Omental fat pad (tissue), 4 donors: ENCODE measurements around the gene DOCK4. TPM values are rescaled to one million over a fixed set of nuclear protein-coding genes. Genes with fewer than 3 reads are reported as not detected.

Experiments used
- ATAC-seq: fragments of 150-250 bp; one replicate; pipeline ENCODE4 v1.9.1; 2016; ENCODE audit warnings: mild to moderate bottlenecking, moderate library complexity; ENCODE audit not compliant: low FRiP score
- DNase-seq: peaks from one replicate; pipeline ENCODE4 v3.0.0-alpha.2; 2019; ENCODE audit warnings: low spot score
- CTCF ChIP-seq, 3 donors: fragments of 450-650 bp; IDR thresholded peaks; one replicate each; pipeline ENCODE4 v1.5.1; 2016 to 2017; ENCODE audit warnings: antibody characterized with exemption in 3 of 3, mild to moderate bottlenecking in 3 of 3, moderate library complexity in 2 of 3
- total RNA-seq, 4 donors: library from RNA; depleted of rRNA; stranded (reverse); fragments of >200 nt; gene quantifications; one replicate each; pipeline ENCODE4 v1.1.0, GENCODE V29; 2016

Gene DOCK4
- total RNA-seq, 4 donors from 2014 or later = 47.5 to 86.9 (median 59.7) TPM

DNA sequence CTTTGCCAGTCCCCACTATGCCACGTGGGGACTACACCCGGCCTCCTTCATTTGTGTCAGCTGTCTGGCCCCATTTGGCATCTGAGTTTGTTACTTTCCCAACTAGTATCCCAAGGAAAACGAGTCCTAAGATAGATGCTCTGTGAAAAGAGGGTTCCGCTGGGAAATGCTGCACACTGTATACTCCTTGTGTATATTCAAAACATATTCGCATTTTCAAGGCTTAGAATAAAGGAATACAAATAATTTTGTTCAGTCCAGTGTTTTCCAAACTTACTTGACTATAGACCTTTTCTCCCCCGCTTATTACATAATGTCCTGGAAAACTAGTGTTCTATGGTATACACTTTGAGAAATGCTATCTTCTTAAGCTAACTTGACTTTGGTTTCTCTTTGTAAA lies 476.1 kb downstream of the DOCK4 start:
- ATAC-seq (no peak), DNase-seq (no peak)
- no peak for TF ChIP-seq CTCF (IDR thresholded peaks at IDR 0.05)

DNA sequence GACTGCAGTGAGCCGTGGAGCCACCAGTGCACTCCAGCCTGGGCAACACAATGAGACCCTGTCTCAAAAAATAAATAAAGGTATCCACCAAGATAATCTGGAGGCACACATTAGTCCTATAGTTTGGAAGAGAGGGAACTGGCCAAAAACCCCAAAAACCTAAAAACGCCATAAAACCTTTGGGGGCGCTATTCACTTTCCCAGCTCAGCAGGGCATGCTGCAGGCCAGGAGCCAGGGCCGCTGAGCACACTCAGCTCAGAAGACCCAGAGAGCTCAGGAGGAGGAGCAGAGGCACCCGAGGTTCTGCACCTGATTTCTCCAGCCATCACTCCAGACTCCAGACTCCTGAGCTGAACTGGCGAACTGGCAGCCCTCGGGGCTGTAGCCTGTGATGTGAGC lies 476.7 kb downstream of the DOCK4 start:
- DNase-seq = no peak
- no peak for ATAC-seq
- no peak for TF ChIP-seq CTCF (IDR thresholded peaks at IDR 0.05)

GRCh38 chr7:111728635-111728995 lies 477.6 kb downstream of the DOCK4 start:
- no peak for TF ChIP-seq CTCF (IDR thresholded peaks at IDR 0.05)
- DNase-seq (no peak), ATAC-seq (no peak)

- no peak for DNase-seq
- no peak for ATAC-seq
- no peak for TF ChIP-seq CTCF (IDR thresholded peaks at IDR 0.05)
Measured at GRCh38 chr7:111727905-111728634, 478.1 kb downstream of the DOCK4 start.

- ATAC-seq = no peak
- no peak for TF ChIP-seq CTCF (IDR thresholded peaks at IDR 0.05)
- DNase-seq = no peak
Measured at GRCh38 chr7:111718886-111719285, 487.3 kb downstream of the DOCK4 start.

DNA sequence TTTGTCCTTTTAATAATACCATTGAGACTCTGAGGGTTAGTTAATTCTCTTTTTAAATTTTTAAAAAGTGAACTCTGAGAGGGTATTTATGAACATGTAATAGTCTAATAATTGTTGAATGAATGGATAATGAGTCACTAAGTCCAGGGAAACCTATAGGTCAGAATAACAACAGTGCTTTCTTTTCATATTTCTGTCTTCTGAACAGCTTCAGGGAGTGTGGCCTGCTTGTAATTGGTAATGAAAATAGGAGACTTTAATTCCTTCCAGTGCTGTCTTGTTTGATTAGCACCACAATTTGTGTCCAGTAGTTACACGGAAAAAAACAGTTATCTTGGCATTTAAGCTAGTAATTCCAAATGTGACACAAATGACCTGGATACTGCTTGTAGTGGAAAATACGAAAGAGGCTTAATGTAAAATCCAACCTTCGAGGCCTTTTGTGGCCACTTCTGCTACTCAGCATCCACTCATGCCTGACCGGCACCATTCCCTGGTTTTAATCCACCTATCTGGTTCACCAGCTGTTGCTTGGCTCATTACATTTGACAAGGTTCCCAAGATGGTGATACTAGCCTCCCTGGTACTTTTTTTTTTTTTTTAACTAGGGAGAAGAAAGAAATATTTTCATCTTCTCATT lies 494.7 kb downstream of the DOCK4 start:
- no peak for ATAC-seq
- DNase-seq = no peak
- no peak for TF ChIP-seq CTCF (IDR thresholded peaks at IDR 0.05)

GRCh38 chr7:111710839-111711380 lies 495.3 kb downstream of the DOCK4 start:
- no peak for ATAC-seq
- TF ChIP-seq CTCF (IDR thresholded peaks at IDR 0.05) = no peak
- DNase-seq = no peak
